Upper lobe of left lung (tissue), 4 donors: ENCODE results near the gene SH3GL3.

ENCODE experiments used
- CTCF ChIP-seq, 6 experiments: fragments of 450-650 bp in 4 of 6; fragments of 200-600 bp in 2 of 6; sonication (generic) in 2 of 6; IDR thresholded peaks; one replicate each; pipeline ENCODE4 v1.5.1; 2016 to 2019; ENCODE audit warnings: antibody characterized with exemption in 6 of 6
- EP300 ChIP-seq, 4 donors: sonication (generic); formaldehyde crosslinking; IDR thresholded peaks; one replicate each; pipeline ENCODE4 v1.5.1; 2017; ENCODE audit warnings: antibody characterized with exemption in 4 of 4, control low read depth in 2 of 4
- POLR2A ChIP-seq, 4 donors: fragments of 450-650 bp; IDR thresholded peaks; one replicate each; pipeline ENCODE4 v1.5.1; 2016 to 2017; ENCODE audit warnings: antibody characterized with exemption in 4 of 4, mild to moderate bottlenecking in 2 of 4
- POLR2AphosphoS5 ChIP-seq, 2 donors: sonication (generic); formaldehyde crosslinking; IDR thresholded peaks; one replicate each; pipeline ENCODE4 v1.5.1; 2017; ENCODE audit warnings: antibody characterized with exemption in 2 of 2

- no peak for TF ChIP-seq EP300 (IDR thresholded peaks at IDR 0.05)
- TF ChIP-seq POLR2AphosphoS5 (IDR thresholded peaks at IDR 0.05), result no peak
- no peak for TF ChIP-seq CTCF (IDR thresholded peaks at IDR 0.05)
- TF ChIP-seq POLR2A (IDR thresholded peaks at IDR 0.05), result no peak
Measured at GRCh38 chr15:83486363-83486762, 39.2 kb downstream of the SH3GL3 start.
